Caco-2 (cell line): ENCODE measurements around the gene FLT1. TPM values are rescaled to one million over a fixed set of nuclear protein-coding genes. Genes with fewer than 3 reads are reported as not detected.

Source experiments
- BruUV-seq: library from RNA; stranded (reverse); fragments of 400-500 nt; replicated peaks from 2 replicates; lab custom pipeline; 2021; lab: Mats Ljungman, UMichigan
- CTCF ChIA-PET: fragments of 300-600 bp; sonication (Branson Sonifier 250); formaldehyde crosslinking; loops from one replicate; lab custom pipeline; 2022; ENCODE audit warnings: antibody characterized with exemption; lab: Charles Lee
- POLR2A ChIA-PET: fragments of 300-600 bp; sonication (Branson Sonifier 250); formaldehyde crosslinking; loops from one replicate; lab custom pipeline; 2022; ENCODE audit warnings: antibody characterized with exemption; lab: Charles Lee
- DNase-seq, 2 experiments: peaks; one replicate each; pipeline versions ENCODE4 v3.0.0 to v3.0.0-alpha.2; 2020 to 2022
- H3K27me3 ChIP-seq: replicated peaks from 2 replicates; pipeline ENCODE4 v1.6.0; 2011; ENCODE audit warnings: low read length; ENCODE audit not compliant: control insufficient read depth, insufficient read depth
- H3K36me3 ChIP-seq: 2 replicates; pipeline ENCODE4 v1.5.1; 2011; ENCODE audit warnings: low read length; ENCODE audit not compliant: control insufficient read depth, insufficient read depth
- H3K4me1 ChIP-seq: fragments of 250-450 bp; sonication (Bioruptor Pico); 2 replicates; pipeline ENCODE4 v1.5.1; 2020; ENCODE audit warnings: mild to moderate bottlenecking
- H3K4me3 ChIP-seq: 2 replicates; pipeline ENCODE4 v1.5.1; 2011; ENCODE audit warnings: low read depth, mild to moderate bottlenecking, control low read depth, low read length
- H3K9me3 ChIP-seq: fragments of 250-450 bp; sonication (Bioruptor Pico); 2 replicates; pipeline ENCODE4 v1.5.1; 2020; ENCODE audit warnings: mild to moderate bottlenecking, moderate library complexity
- H3K27ac Mint-ChIP-seq: one replicate; pipeline ENCODE4 v1.8.0; 2022; ENCODE audit warnings: mixed read lengths; ENCODE audit not compliant: unreplicated experiment
- H3K27me3 Mint-ChIP-seq: one replicate; pipeline ENCODE4 v1.8.0; 2022; ENCODE audit warnings: mixed read lengths; ENCODE audit not compliant: insufficient read depth, unreplicated experiment
- H3K36me3 Mint-ChIP-seq: one replicate; pipeline ENCODE4 v1.8.0; 2022; ENCODE audit warnings: mild to moderate bottlenecking, mixed read lengths; ENCODE audit not compliant: insufficient read depth, unreplicated experiment
- H3K4me1 Mint-ChIP-seq: one replicate; pipeline ENCODE4 v1.8.0; 2022; ENCODE audit warnings: low read depth, mixed read lengths; ENCODE audit not compliant: unreplicated experiment
- H3K4me3 Mint-ChIP-seq: one replicate; pipeline ENCODE4 v1.8.0; 2022; ENCODE audit warnings: mild to moderate bottlenecking, moderate library complexity, mixed read lengths; ENCODE audit not compliant: unreplicated experiment
- H3K9me3 Mint-ChIP-seq: one replicate; pipeline ENCODE4 v1.8.0; 2022; ENCODE audit warnings: mixed read lengths; ENCODE audit not compliant: unreplicated experiment
- intact Hi-C: fragments of 100-400 bp; cut with micrococcal nuclease; formaldehyde crosslinking; loops from one replicate; pipeline ENCODE4 v1.10.0; 2022; ENCODE audit not compliant: unreplicated experiment
- total RNA-seq: library from RNA; stranded (reverse); gene quantifications from 2 replicates; pipeline ENCODE4 v1.2.3, GENCODE V29; 2022
- TF ChIP-seq, protein P1 (sequence below), 2 experiments: fragments of 200-600 bp in 1 of 2; IDR thresholded peaks; 1 replicate in 1 of 2; 2 replicates in 1 of 2; pipeline versions ENCODE4 v1.5.1 to v1.8.0; 2011 to 2022; ENCODE audit warnings: antibody characterized with exemption in 1 of 2, control low read depth in 1 of 2, inconsistent platforms in 1 of 2, low read depth in 1 of 2, low read length in 1 of 2, mild to moderate bottlenecking in 1 of 2, moderate library complexity in 1 of 2; ENCODE audit not compliant: insufficient read depth in 1 of 2, severe bottlenecking in 1 of 2, unreplicated experiment in 1 of 2

FLT1 gene
- total RNA-seq, 1 experiment from 2014 or later: 0.66 TPM

DNA sequence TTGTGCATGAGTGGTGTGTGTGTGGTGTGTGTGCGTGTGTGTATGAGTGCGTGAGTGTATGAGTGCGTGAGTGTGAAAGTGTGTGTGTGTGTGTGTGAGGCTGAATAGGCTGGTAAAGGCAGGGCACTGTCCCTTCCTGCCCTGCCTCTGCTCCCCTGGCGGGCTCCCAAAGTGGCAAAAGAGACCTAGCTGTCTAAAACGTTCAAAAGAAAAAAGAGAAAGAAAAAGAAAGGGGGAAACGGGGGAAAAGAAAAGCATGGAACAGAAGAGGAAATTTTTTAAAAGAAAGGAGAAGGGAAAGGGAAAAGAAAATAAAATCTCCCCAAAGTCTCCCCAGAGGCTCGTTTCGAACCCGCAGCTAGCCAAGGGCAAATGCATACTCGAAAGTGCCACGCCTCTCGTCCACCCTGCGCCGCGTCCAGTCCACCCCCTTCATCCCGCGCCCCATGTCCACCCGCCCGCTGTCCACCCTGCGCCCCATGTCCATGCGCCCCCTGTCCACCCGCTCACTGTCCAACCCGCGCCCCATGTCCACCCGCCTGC is 37.0 kb upstream of the FLT1 start:
- DNase-seq: no peak
- Mint-ChIP-seq H3K4me3 (no peak overlapping the region), H3K4me1 (peaks cover 3% of the 10 kb centered on the region), H3K36me3 (no peaks in the 10 kb centered on the region), H3K27ac (no peak overlapping the region), H3K27me3 (no peaks in the 10 kb centered on the region), H3K9me3 (peaks cover 9% of the 10 kb centered on the region)
- Histone ChIP-seq H3K36me3 (no peaks in the 10 kb centered on the region), H3K27me3 (no peaks in the 10 kb centered on the region), H3K4me1 (no peaks in the 10 kb centered on the region), H3K4me3 (no peak overlapping the region), H3K9me3 (peaks cover 10% of the 10 kb centered on the region)
- CTCF ChIA-PET: no interaction called here
- intact Hi-C loops: no loop called here
- POLR2A ChIA-PET: no interaction called here
- no TSS peak for BruUV-seq
- TF ChIP-seq, protein P1, sequence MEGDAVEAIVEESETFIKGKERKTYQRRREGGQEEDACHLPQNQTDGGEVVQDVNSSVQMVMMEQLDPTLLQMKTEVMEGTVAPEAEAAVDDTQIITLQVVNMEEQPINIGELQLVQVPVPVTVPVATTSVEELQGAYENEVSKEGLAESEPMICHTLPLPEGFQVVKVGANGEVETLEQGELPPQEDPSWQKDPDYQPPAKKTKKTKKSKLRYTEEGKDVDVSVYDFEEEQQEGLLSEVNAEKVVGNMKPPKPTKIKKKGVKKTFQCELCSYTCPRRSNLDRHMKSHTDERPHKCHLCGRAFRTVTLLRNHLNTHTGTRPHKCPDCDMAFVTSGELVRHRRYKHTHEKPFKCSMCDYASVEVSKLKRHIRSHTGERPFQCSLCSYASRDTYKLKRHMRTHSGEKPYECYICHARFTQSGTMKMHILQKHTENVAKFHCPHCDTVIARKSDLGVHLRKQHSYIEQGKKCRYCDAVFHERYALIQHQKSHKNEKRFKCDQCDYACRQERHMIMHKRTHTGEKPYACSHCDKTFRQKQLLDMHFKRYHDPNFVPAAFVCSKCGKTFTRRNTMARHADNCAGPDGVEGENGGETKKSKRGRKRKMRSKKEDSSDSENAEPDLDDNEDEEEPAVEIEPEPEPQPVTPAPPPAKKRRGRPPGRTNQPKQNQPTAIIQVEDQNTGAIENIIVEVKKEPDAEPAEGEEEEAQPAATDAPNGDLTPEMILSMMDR (IDR thresholded peaks at IDR 0.05; ENCODE audit: insufficient read depth in 1 of 2, low read depth in 1 of 2, low read length in 1 of 2, severe bottlenecking in 1 of 2, unreplicated experiment in 1 of 2): no peak

GRCh38 chr13:28531077-28531844 is 36.3 kb upstream of the FLT1 start:
- Histone ChIP-seq H3K4me3 (peak overlapping the region; percentile 28), H3K9me3 (peaks cover 10% of the 10 kb centered on the region), H3K4me1 (no peaks in the 10 kb centered on the region), H3K27me3 (no peaks in the 10 kb centered on the region), H3K36me3 (no peaks in the 10 kb centered on the region)
- Mint-ChIP-seq H3K27me3 (no peaks in the 10 kb centered on the region), H3K4me3 (no peak overlapping the region), H3K4me1 (no peaks in the 10 kb centered on the region), H3K9me3 (peaks cover 2% of the 10 kb centered on the region), H3K27ac (no peak overlapping the region), H3K36me3 (no peaks in the 10 kb centered on the region)
- TF ChIP-seq, protein P1 (IDR thresholded peaks at IDR 0.05; ENCODE audit: insufficient read depth in 1 of 2, low read depth in 1 of 2, low read length in 1 of 2, severe bottlenecking in 1 of 2, unreplicated experiment in 1 of 2): no peak
- intact Hi-C loops: no loop called here
- DNase-seq: peak in 1 of 2 experiments; percentile 24
- CTCF ChIA-PET: no interaction called here
- no TSS peak for BruUV-seq
- POLR2A ChIA-PET: no interaction called here

- intact Hi-C loops: loop anchor here (1.0 kb wide), 1 partner anchor 15 kb away; no protein-coding TSS in a partner anchor
- Histone ChIP-seq H3K36me3 (no peaks in the 10 kb centered on the region), H3K4me3 (peak overlapping the region; percentile 28), H3K27me3 (no peaks in the 10 kb centered on the region), H3K9me3 (peaks cover 6% of the 10 kb centered on the region), H3K4me1 (no peaks in the 10 kb centered on the region)
- H3K4me3 Mint-ChIP-seq: no peak overlapping the region
- H3K36me3 Mint-ChIP-seq: no peaks in the 10 kb centered on the region
- H3K27ac Mint-ChIP-seq: no peak overlapping the region
- no peaks in the 10 kb centered on the region for H3K4me1 Mint-ChIP-seq
- POLR2A ChIA-PET: no interaction called here
- no peaks in the 10 kb centered on the region for H3K27me3 Mint-ChIP-seq
- TF ChIP-seq, protein P1 (IDR thresholded peaks at IDR 0.05; ENCODE audit: insufficient read depth in 1 of 2, low read depth in 1 of 2, low read length in 1 of 2, severe bottlenecking in 1 of 2, unreplicated experiment in 1 of 2): no peak
- H3K9me3 Mint-ChIP-seq: no peaks in the 10 kb centered on the region
- DNase-seq: no peak
- CTCF ChIA-PET: no interaction called here
- BruUV-seq: no TSS peak
These were observed 35.8 kb upstream of the FLT1 start for GRCh38 chr13:28530729-28531076.
